Hypothalamus (tissue), 51 donors: ENCODE data around the gene ZBED1.
"Not testable (repeated sequence)": the region's sequence is repeated elsewhere in the genome, so short reads cannot be mapped to it uniquely, and the experiment has no call there.

Experiments used
- DNase-seq, 51 donors: peaks; one replicate each; lab custom pipeline; 2025; lab: John Stamatoyannopoulos, UW

ZBED1 gene

DNA sequence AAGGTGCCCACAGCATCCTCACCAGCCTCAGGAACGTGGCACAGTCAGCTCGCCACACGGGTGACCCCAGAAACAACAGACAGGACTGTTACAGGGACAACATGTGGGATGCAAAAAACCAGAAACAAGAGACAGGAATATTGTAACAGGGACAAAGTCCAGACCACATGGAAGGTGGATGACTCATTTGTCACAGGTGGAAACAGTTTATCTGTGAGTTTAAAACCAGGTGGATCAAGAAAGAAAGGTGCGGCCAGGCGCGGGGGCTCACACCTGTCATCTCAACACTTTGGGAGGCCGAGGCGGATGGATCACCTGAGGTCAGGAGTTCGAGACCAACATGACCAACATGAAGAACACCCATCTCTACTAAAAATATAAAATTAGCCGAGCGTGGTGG, 23.5 kb downstream of the ZBED1 start:
- DNase-seq, result not testable (repeated sequence)

DNA sequence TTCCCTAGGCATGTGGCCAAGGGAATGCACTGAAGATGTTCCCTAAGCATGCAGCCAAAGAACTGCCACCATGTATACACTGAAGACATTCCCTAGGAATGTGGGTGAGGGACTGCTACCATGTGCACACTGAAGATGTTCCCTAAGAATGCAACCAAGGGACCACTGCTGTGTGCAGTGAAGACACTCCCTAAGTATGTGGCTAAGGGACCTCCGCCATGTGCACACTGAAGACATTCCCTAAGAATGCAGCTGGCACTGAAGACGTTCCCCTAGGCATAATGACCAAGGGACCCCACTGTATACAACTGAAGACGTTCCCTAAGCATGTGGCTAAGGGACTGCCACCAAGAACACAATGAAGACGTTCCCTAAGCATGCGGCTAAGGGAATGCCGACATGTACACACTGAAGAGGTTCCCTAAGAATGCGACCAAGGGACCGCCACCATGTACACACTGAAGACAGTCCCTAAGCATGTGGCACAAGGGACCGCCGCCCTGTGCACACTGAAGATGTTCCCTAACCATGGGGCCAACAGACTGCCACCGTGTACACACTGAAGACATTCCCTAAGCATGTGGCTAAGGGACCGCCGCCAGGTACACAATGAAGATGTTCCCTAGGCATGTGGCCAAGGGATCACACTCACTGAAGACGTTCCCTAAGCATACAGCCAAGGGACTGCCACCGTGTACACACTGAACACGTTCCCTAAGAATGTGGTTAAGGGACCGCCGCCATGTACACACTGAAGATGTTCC, 25.6 kb downstream of the ZBED1 start:
- no peak for DNase-seq

DNA sequence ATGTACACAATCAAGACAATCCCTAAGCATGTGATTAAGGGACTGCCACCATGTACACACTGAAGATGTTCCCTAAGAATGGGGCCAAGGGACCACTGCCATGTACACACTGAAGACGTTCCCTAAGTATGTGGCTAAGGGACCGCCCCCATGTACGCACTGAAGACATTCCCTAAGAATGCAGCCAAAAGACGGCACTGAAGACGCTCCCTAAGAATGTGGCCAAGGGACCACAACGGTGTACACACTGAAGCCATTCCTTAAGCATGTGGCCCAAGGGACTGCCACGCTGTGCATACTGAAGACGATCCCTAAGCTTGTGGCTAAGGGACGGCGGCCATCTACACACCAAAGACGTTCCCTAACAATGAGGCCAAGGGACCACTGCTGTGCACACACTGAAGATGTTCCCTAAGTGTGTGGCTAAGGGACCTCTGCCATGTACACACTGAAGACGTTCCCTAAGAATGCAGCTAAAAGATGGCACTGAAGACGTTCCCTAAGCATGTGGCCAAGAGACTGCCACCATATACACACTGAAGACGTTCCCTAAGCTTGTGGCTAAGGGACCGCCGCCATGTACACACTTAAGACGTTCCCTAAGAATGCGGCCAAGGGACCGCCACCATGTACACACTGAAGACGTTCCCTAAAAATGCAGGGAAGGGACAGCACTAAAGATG, 26.4 kb downstream of the ZBED1 start:
- no peak for DNase-seq

DNA sequence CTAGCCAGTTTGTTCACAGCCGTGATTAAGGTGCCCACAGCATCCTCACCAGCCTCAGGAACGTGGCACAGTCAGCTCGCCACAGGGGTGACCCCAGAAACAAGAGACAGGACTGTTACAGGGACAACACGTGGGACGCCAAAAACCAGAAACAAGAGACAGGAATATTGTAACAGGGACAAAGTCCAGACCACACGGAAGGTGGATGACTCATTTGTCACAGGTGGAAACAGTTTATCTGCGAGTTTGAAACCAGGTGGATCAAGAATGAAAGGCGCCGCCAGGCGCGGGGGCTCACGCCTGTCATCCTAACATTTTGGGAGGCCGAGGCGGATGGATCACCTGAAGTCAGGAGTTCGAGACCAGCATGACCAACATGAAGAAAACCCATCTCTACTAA, 27.7 kb downstream of the ZBED1 start:
- DNase-seq, result not testable (repeated sequence)

DNA sequence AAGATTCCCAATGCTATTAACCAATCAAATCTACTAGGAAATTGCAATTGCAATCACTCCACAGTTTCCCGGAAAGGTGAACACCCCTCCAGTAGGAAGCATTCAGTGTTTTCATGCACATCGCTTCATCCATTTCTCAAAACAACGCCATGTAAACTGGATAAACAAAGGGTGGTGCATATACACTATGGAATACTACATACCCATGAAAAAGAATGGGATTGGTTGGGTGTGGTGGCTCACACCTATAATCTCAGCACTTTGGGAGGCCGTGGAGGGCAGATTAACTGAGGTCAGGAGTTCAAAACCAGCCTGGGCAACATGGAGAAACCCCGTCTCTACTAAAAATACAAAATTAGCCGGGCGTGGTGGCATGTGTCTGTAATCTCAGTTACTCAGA, 29.1 kb downstream of the ZBED1 start:
- DNase-seq, result no peak

DNA sequence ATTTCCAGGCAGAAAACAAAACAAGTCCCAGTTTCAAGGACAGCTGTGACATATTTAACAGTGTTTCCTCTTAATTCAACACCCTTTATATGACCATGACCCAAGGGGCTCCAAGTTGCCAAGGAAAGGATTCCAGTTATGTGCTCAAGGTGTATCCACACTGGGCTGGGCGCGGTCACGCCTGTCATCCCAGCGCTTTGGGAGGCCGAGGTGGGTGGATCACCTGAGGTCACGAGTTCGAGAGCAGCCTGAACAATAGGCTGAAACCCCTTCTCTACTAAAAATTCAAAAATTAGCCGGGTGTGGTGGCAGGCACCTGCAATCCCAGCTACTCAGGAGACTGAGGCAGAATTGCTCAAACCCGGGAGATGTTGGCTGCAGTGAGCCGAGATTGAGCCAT, 29.6 kb downstream of the ZBED1 start:
- DNase-seq, result not testable (repeated sequence)

DNA sequence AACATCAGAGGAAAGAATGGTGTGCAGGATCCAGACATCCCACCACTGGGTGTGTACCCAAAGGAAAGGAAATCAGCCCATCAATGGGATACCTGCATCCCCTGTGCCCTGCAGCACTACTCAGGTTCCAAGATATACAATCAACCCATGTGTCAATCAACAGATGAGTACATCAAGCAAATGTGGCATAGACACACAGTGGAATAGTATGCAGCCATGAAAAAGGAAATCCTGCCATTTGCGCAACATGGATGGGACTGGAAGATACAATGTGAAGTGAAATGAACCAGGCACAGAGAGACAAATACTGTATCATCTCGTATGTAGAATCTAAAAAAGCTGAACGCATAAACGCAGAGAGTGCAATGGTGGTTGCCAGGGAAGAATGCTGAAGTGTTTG, 30.9 kb downstream of the ZBED1 start:
- DNase-seq, result not testable (repeated sequence)

DNA sequence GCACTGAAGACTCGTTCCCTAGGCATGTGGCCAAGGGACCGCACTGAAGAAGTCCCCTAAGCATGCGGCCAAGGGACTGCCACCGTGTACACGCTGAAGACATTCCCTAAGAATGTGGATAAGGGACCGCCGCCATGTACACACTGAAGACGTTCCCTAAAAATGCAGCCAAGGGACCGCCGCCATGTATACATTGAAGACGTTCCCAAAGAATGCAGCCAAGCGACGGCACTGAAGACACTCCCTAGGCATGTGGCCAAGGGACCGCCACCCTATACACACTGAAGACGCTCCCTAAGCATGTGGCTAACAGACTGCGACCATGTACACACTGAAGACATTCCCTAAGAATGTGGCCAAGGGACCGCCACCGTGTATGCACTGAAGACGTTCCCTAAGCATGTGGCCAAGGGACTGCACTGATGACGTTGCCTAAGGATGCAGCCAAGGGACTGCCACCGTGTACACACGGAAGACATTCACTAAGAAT, 31.5 kb downstream of the ZBED1 start:
- DNase-seq, result no peak

DNA sequence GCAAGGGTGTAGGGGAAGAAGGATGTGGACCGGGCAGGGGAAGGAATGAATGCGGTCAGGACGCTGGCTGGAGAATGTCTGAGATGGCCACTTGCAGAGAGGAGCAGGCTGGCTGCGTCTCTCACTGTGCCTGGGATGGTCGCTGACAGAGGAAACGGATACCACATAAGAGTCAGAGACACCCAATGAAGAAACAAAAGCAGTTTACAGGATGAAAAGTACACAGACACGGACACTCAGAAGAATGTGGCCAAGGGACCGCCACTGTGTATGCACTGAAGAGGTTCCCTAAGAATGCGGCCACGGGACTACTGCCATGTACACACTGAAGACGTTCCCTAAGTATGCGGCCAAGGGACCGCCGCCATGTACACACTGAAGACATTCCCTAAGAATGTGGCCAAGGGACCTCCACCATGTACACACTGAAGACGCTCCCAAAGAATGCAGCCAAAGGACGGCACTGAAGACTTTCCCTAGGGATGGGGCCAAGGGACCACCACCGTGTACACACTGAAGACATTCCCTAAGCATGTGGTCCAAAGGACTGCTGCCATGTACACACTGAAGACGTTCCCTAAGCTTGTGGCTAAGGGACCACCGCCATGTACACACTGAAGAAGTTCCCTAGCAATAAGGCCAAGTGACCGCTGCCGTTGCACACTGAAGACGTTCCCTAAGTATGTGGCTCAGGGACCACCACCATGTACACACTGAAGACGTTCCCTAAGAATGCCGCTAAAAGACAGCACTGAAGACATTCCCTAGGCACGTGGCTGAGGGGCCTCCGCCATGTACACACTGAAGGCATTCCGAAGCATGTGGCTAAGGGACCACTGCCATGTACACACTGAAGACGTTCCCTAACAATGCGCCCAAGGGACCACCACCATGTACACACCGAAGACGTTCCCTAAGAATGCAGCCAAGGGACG, 32.2 kb downstream of the ZBED1 start:
- no peak for DNase-seq

DNA sequence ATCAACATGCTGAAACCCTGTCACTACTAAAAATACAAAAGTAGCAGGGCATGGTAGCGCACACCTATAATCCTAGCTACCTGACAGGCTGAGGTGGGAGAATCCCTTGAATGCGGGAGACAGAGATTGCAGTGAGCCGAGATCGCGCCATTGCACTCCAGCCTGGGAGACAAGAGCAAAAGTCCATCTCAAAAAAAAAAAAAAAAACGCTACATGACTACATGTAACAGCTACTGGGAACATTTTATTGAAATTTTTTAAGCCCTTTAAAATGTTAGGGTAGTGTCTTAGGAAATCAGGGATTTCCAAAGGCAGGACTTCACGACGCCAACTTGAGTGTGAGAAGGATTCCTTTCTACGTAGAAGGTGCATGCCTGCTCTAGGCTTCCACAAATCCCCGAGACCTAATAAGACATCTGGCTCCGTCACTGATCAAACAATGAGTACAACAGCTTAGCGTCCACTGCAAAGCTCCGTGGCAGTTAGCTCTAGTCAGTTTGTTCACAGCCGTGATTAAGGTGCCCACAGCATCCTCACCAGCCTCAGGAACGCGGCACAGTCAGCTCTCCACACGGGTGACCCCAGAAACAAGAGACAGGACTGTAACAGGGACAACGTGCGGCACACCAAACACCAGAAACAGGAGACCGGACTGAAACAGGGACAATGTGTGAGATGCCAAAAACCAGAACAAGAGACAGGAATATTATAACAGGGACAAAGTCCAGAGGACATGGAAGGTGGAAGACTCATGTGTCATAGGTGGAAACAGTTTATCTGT, 33.7 kb downstream of the ZBED1 start:
- DNase-seq, result no peak

DNA sequence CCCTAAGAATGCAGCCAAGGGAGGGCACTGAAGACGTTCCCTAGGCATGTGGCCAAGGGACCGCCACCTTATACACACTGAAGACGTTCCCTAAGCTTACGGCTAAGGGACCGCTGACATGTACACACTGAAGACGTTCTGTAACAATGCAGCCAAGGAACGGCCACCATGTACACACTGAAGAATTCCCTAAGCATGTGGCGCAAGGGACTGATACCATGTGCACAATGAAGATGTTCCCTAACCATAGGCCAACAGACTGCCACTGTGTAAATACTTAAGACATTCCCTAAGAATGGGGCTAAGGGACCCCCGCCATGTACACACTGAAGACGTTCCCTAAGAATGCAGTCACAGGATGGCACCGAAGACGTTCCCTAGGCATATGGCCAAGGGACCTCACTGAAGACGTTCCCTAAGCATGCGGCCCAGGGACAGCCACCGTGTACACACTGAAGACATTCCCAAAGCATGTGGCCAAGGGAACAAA, 36.1 kb downstream of the ZBED1 start:
- DNase-seq, result no peak

DNA sequence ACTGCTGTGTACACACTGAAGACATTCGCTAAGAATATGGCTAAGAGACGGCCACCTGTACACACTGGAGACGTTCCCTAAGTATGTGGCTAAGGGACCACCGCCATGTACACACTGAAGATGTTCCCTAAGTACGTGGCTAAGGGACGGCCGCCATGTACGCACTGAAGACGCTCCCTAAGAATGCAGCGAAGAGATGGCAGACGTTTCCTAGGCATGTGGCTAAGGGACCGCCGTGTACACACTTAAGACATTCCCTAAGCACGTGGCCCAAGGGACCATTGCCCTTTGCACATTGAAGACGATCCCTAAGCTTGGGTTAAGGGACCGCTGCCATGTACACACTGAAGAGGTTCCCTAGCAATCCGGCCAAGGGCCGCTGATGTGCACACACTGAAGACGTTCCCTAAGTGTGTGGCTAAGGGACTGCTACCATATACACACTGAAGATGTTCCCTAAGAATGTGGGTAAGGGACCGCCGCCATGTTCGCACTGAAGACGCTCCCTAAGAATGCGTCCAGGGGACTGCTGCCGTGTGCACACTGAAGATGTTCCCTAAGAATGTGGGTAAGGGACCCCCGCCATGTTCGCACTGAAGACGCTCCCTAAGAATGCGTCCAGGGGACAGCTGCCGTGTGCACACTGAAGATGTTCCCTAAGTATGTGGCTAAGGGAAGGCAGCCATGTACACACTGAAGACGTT, 36.7 kb downstream of the ZBED1 start:
- DNase-seq, result no peak

DNA sequence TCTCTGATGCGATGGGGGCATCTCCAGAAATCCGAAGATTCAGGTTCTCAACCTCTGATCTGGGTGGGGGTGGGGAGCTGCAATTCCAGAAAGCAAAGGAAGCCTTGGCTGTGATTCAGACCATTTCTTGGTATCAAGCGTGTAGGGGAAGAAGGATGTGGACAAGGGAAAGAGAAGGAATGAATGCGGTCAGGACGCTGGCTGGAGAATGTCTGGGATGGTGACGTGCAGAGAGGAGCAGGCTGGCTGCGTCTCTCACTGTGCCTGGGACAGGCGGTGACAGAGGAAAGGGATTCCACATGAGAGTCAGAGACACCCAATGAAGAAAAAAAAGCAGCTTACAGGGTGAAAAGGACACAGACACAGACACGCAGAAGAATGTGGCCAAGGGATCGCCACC, 37.3 kb downstream of the ZBED1 start:
- not testable (repeated sequence) for DNase-seq

DNA sequence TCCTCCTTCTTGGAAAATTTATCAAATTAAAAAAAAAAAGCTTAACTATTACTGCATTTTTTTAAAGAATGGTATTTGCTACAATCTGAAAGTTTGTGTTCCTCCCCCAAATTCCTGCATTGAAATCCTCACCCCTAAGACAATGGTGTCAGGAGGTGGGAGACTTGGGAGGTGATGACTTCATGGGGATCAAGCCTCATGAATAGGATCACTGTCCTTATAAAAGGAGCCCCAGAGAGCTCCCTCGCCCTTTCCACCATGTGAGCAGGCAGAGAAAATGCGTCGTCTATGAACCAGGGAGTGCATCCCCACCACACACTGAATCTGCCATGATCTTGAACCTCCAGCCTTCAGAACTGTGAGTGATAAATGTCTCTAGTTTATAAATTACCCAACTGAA, 38.0 kb downstream of the ZBED1 start:
- no peak for DNase-seq

DNA sequence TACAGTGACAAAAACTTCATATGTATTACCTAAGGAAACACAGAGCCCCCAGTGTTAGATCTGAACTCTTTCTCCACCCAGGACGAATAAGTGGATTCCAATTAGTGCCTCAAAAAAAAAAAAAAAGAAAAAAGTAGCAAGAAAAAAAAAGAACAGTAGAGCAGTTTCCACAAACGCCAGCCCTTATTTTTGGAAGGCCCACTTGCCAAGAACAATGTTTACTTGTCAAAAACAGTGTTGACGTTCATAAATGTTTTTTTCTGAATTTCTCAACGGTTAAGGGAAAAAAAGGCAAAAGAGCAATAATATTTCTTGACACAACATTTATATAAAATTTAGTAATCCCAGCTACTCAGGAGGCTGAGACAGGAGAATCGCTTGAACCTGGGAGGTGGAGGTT, 38.7 kb downstream of the ZBED1 start:
- DNase-seq, result no peak

DNA sequence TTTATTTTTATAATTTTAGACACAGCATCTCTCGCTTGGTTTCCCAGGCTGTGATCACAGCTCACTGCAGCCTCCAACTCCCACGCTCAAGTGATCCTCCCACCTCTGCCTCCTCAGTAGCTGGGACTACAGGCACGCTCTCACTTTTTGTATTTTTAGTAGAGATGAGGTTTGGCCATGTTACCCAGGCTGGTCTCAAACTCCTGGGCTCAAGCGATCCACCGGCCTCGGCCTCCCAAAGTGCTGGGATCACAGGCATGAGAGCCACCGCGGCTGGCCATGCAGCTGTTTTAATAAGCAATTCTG, 39.1 kb downstream of the ZBED1 start:
- DNase-seq, result no peak

DNA sequence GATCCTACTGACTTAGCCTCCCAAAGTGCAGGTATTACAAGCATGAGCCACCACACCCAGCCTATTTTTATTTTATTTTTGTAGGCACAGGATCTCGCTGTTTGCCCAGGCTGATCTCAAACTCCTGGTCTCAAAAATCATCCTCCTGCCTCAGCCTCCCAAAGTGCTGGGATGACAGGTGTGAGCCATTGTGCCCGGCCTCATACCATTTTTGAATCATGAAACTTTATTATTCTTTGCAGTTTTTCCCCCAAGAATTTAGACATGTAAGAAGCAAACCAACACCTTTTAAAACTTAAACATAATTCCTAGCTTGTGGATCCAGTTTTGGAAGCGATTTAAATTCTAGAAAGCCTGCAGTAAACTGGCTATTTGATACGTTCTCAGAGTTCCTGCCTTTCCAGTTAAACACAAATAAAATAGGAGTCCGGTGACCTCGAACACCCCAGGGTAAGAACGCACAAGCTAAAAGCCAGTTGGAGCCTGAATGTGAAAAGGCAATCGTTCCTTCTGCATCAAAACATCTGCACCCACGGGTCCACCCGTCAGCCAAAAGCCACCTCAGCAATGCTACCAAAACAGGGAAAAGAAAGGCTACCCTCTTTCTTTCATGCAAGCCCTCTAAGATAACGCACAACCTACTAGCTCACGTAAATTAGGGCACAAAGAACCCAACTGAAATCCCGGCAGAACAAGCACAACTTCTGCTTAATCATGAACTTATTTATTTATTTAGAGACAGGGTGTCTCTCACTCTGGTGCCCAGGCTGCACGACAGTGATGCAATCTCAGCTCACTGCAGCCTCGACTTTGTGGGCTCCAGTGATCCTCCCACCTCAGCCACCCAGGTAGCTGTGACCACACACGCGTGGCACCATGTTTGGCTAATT, 39.7 kb downstream of the ZBED1 start:
- not testable (repeated sequence) for DNase-seq

DNA sequence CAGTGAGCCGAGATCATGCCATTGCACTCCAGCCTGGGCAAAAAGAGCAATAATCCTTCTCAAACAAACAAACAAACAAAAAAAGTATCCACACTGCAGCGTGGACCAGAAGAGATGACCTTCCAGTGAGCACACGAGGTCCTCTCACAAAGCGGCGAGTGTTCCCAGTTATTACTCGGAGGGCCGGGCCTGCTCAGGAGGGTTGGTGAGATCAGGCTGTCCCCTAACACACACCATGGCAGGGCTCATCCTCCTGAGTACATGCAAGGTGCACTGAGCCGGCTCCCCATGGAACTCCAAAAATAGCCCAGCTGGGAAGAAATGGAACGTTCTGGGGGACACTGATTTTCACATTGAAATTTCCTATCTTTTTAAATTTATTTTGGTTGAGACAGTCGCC, 40.7 kb downstream of the ZBED1 start:
- DNase-seq, result not testable (repeated sequence)

DNA sequence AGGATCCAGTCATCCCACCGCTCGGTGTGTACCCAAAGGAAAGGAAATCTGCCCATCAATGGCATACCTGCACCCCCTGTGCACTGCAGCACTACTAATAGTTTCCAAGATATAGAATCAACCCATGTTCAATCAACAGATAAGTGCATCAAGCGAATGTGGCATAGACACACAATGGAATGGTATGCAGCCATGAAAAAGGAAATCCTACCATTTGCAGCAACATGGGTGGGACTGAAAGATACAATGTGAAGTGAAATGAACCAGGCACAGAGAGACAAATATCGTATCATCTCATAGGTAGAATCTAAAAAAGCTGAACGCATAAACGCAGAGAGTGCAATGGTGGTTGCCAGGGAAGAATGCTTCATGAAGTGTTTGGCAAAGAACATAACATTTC, 42.5 kb downstream of the ZBED1 start:
- DNase-seq, result no peak
